ENCODE results near the gene ENO4. TPM values are rescaled to one million over a fixed set of nuclear protein-coding genes. Genes with fewer than 3 reads are reported as not detected.

ENO4 gene
- polyA plus RNA-seq, 1 of the 3 experiments (the other 2 are of a cell fraction) = 0.36 TPM

DNA sequence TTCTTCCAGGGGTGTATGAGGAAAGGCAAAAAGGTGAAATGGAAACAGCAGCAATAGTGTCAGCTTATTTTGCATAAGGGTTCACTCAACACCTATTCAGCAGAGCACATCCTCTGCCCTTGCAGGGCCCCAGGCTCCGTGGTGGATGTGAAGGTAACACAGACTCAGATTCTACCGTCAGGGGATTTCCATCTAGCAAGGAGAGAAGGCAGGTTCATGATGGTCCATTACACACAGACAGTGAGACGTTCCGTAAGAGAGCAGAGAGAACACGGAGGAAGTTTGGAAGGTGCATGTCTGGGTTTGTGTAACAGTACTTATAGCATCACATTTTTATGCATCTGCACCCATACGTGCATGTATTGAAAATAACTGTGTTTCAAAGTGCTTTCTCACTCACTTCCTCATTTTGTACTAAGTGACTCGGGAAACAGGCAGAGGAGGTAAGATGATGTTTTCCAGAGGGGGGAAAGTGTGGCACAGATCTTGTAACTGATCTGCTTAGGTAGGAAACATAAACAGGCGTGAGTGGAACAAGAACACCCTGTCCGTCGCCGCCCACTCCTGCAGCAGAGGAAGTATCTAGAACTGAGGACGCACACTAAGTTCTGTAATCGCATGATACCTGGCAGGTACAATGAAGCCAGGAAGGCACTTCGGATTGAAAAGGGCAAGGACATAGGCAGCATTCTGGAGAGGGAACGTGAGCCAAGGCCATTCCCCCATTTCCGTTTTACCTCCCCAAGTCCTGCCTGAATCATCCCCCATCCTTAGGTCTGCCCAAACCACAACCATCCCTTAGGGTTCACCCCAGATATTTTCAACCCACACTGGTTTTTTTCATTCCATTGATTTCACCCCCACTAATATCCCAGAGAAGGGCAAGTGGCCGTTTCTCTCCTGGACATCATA is 1.0 kb upstream of the ENO4 start:
- ChIA-PET CTCF (interaction anchor here (0.8 to 1.3 kb wide), 8 partner anchors 11 to 667 kb away, joined by 3 to 7 read pairs (median 4); no protein-coding TSS in a partner anchor), POLR2A (interaction anchor here (1.3 to 1.7 kb wide), 2 partner anchors 12 to 156 kb away, joined by 4 read pairs; partner anchors contain the start of gene SHTN1)
- H3K9me3 ChIP-seq = no peaks in the 10 kb centered on the region
- no peak overlapping the region; a peak in 1 of 4 replicates for H3K27ac ChIP-seq (ENCODE audit: low read depth in 2 of 2, low read length in 1 of 2)
- TF ChIP-seq NFIC (IDR thresholded peaks at IDR 0.05; ENCODE audit: borderline replicate concordance) = no peak
- TF ChIP-seq, protein P1, sequence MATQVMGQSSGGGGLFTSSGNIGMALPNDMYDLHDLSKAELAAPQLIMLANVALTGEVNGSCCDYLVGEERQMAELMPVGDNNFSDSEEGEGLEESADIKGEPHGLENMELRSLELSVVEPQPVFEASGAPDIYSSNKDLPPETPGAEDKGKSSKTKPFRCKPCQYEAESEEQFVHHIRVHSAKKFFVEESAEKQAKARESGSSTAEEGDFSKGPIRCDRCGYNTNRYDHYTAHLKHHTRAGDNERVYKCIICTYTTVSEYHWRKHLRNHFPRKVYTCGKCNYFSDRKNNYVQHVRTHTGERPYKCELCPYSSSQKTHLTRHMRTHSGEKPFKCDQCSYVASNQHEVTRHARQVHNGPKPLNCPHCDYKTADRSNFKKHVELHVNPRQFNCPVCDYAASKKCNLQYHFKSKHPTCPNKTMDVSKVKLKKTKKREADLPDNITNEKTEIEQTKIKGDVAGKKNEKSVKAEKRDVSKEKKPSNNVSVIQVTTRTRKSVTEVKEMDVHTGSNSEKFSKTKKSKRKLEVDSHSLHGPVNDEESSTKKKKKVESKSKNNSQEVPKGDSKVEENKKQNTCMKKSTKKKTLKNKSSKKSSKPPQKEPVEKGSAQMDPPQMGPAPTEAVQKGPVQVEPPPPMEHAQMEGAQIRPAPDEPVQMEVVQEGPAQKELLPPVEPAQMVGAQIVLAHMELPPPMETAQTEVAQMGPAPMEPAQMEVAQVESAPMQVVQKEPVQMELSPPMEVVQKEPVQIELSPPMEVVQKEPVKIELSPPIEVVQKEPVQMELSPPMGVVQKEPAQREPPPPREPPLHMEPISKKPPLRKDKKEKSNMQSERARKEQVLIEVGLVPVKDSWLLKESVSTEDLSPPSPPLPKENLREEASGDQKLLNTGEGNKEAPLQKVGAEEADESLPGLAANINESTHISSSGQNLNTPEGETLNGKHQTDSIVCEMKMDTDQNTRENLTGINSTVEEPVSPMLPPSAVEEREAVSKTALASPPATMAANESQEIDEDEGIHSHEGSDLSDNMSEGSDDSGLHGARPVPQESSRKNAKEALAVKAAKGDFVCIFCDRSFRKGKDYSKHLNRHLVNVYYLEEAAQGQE (IDR thresholded peaks at IDR 0.05; ENCODE audit: low read depth, low read length) = no peak
- TF ChIP-seq ELF1 (IDR thresholded peaks at IDR 0.05) = no peak
- TF ChIP-seq FOXJ3 (CRISPR knock-in tag; IDR thresholded peaks at IDR 0.05) = no peak
- no peak for TF ChIP-seq TEAD4 (IDR thresholded peaks at IDR 0.05; ENCODE audit: borderline replicate concordance, insufficient read depth)
- no peak for TF ChIP-seq USF1 (IDR thresholded peaks at IDR 0.05; ENCODE audit: borderline replicate concordance, low read depth)
- no peak for TF ChIP-seq TCF12 (IDR thresholded peaks at IDR 0.05)
- no peak for TF ChIP-seq RXRA (IDR thresholded peaks at IDR 0.05; ENCODE audit: borderline replicate concordance, low read depth)
- TF ChIP-seq NRF1 (IDR thresholded peaks at IDR 0.05; ENCODE audit: low read depth, low read length) = no peak
- no peak for TF ChIP-seq SIN3A (IDR thresholded peaks at IDR 0.05; ENCODE audit: borderline replicate concordance, low read depth, low read length)
- TF ChIP-seq GABPA (IDR thresholded peaks at IDR 0.05; ENCODE audit: low read depth) = no peak
- no peak for TF ChIP-seq FOXM1 (IDR thresholded peaks at IDR 0.05; ENCODE audit: low read depth)
- TF ChIP-seq, protein P2, sequence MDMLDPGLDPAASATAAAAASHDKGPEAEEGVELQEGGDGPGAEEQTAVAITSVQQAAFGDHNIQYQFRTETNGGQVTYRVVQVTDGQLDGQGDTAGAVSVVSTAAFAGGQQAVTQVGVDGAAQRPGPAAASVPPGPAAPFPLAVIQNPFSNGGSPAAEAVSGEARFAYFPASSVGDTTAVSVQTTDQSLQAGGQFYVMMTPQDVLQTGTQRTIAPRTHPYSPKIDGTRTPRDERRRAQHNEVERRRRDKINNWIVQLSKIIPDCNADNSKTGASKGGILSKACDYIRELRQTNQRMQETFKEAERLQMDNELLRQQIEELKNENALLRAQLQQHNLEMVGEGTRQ (IDR thresholded peaks at IDR 0.05; ENCODE audit: borderline replicate concordance, low read depth, low read length) = no peak
- TF ChIP-seq, protein P3, sequence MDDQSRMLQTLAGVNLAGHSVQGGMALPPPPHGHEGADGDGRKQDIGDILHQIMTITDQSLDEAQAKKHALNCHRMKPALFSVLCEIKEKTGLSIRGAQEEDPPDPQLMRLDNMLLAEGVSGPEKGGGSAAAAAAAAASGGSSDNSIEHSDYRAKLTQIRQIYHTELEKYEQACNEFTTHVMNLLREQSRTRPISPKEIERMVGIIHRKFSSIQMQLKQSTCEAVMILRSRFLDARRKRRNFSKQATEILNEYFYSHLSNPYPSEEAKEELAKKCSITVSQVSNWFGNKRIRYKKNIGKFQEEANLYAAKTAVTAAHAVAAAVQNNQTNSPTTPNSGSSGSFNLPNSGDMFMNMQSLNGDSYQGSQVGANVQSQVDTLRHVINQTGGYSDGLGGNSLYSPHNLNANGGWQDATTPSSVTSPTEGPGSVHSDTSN (IDR thresholded peaks at IDR 0.05) = no peak
- no peak for TF ChIP-seq RAD21 (IDR thresholded peaks at IDR 0.05; ENCODE audit: low read length)
- TF ChIP-seq YY1 (IDR thresholded peaks at IDR 0.05; ENCODE audit: low read depth) = no peak
- TF ChIP-seq, protein P4, sequence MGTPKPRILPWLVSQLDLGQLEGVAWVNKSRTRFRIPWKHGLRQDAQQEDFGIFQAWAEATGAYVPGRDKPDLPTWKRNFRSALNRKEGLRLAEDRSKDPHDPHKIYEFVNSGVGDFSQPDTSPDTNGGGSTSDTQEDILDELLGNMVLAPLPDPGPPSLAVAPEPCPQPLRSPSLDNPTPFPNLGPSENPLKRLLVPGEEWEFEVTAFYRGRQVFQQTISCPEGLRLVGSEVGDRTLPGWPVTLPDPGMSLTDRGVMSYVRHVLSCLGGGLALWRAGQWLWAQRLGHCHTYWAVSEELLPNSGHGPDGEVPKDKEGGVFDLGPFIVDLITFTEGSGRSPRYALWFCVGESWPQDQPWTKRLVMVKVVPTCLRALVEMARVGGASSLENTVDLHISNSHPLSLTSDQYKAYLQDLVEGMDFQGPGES (IDR thresholded peaks at IDR 0.05; ENCODE audit: low read depth, low read length) = no peak
- peaks cover 0 to 11% of the 10 kb centered on the region in 2 experiments; a peak in 1 of 4 replicates for H3K4me1 ChIP-seq (ENCODE audit: control insufficient read depth in 1 of 2, insufficient read depth in 2 of 2, low read depth in 1 of 2, low read length in 1 of 2)
- no peaks in the 10 kb centered on the region for H3K79me2 ChIP-seq (ENCODE audit: insufficient read depth)
- no peaks in the 10 kb centered on the region for H4K20me1 ChIP-seq (ENCODE audit: insufficient read depth)
- peak overlapping the region; percentile 98 for H2AFZ ChIP-seq (ENCODE audit: low read depth)
- H3K9ac ChIP-seq = peak overlapping the region; percentile 77
- 90% methylated on average over 17 of the region's 17 CpGs for WGBS (ENCODE audit: low lambda C conversion rate)
- H3K36me3 ChIP-seq (replicated peaks in 1 of 2; ENCODE audit: control insufficient read depth in 1 of 2, insufficient read depth in 2 of 2, low read length in 1 of 2) = no peaks in the 10 kb centered on the region
- H3F3A ChIP-seq (replicated peaks; ENCODE audit: insufficient read depth) = no peaks in the 10 kb centered on the region
- no peaks in the 10 kb centered on the region for H3K9me2 ChIP-seq
- no peak for DNase-seq
- H3K4me3 ChIP-seq (ENCODE audit: low read depth in 2 of 2, low read length in 1 of 2) = peak overlapping the region; percentile 67 to 74
- no peaks in the 10 kb centered on the region for H3K27me3 ChIP-seq (ENCODE audit: insufficient read depth)
- H3K4me2 ChIP-seq = peak overlapping the region; percentile 87
